GM21526 (cell line): Measurements from ENCODE around the gene PLEKHG4.

Source experiments
- ATAC-seq: cut with Tn5 transposase; IDR thresholded peaks from one replicate; pipeline ENCODE4 v1.9.1; 2021; ENCODE audit warnings: moderate library complexity; ENCODE audit not compliant: unreplicated experiment, low FRiP score

The PLEKHG4 gene

DNA sequence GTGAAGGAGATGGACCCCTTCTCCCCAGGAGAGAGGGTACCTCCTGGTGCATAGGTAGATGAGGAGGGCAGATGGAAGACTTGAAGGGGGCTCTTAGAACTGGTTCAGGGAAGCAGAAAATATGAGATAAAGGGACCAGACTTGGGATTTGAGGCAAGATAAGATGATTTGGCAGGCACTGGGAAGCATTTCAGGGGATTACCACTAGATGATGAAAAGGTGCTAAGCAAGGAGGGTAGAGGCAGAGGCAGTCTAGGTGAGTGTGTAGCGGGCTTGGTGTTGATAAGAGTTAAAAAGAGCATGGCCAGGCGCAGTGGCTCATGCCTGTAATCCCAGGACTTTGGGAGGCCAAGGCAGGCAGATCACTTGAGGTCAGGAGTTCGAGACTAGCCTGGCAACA lies 16.1 kb upstream of the PLEKHG4 start:
- ATAC-seq, result no peak

DNA sequence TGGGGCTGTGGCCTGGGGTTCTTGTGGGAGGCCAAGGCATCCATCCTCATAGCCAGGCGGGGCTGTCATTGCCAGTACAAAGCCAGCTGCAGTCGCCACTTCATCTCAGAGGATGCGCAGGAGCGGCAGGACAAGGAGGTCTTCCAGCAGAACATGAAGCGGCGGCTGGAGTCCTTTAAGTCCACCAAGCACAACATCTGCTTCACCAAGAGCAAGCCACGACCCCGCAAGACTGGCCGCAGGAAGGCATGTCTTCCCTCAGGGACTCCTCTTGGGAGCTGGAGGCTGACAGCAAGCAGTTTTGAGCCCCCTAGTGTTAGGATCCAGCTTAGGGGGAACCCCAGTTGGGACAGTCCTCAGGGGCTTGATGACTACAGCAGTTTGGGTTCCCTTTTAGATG lies 15.1 kb upstream of the PLEKHG4 start:
- ATAC-seq, result no peak

DNA sequence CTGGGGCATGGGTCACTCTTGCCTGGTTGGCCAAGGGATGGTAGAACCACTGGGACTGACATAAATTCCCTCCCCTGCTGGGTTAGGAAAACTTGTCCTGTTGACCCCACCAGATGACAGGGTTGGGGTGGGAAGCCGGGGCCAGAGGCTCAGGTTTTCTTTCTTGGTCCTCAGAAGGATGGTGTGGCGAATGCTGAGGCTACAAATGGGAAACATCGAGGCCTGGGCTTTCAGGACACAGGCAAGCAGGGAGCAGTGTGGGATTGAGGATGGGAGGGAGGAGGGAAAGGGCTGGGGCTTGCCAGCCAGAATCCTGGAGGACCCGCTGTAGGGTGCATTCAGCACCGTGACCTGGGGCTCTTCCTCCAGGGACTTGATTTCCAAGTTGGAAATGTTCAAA lies 14.5 kb upstream of the PLEKHG4 start:
- ATAC-seq, result no peak

DNA sequence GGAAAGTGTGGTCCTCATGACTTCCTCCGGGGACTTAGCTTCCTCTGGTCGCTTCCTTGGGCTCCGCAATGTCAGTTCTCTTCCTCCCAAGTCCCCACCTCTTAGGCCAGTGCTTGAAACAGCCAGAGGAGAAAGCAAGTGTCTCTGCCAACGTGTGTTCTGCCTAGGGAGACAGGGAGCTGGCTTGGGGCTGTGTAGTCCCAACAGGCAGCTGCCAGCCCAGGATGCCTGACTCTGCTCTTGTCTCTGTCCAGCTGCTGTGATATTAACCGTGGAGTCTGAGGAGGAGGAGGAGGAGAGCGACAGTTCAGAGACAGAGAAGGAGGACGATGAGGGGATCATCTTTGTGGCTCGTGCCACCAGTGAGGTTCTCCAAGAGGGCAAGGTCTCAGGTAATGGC lies 13.5 kb upstream of the PLEKHG4 start:
- no peak for ATAC-seq

DNA sequence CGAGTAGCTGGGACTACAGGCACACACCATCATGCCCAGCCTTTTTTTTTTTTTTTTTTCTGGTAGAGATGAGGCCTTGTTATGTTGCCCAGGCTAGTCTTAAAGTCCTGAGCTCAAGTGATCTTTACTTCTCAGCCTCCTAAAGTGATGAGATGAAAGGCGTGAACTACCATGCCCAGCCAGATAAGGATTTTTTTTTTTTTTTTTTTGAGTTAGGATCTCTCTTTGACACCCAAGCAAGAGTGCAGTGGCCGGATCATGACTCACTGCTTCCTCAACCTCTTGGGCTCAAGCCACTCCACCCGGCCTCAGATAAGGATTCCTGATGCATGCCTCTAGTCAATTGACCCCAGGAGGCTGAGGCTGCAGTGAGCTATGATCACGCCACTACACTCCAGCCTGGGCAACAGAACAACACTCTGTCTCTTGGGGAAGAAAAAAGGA lies 11.2 kb upstream of the PLEKHG4 start:
- no peak for ATAC-seq

DNA sequence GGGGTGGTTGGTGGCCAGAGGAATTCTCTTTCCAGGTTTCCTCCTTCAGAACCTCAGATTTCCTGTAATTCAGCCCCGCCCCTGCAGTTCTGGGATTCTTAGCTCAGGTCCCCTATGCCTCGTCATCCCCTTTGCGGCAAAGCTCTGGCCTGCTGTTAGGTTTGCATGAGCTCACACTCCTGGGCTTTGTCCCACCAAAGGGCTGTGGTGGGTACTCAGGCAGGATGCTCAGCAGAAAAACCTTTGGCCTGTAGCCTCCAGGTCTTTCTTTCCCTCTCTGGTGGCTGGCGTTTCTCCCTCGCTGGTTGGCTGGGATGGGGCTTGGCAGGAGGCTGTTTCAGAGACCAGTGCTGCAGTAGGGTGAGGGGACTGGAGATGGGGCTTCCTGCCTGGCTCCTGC lies 9.6 kb upstream of the PLEKHG4 start:
- ATAC-seq, result no peak

DNA sequence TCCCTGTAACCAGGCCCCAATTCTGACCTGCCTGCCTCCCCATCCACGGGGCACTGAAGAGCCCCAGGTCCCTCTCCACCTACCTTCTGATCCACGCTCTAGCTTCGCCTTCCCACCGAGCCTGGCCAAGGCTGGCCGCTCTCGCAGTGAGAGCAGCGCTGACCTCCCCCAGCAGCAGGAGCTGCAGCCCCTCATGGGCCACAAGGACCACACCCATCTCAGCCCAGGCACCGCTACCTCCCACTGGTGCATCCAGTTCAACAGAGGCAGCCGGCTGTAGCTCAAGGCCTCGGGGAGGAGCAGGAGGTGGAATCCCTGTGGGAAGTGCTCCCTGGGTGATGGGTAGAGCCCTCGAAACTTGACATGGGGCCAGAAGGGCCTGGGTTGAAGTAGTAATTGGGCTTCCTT lies 8.4 kb upstream of the PLEKHG4 start:
- ATAC-seq, result no peak

DNA sequence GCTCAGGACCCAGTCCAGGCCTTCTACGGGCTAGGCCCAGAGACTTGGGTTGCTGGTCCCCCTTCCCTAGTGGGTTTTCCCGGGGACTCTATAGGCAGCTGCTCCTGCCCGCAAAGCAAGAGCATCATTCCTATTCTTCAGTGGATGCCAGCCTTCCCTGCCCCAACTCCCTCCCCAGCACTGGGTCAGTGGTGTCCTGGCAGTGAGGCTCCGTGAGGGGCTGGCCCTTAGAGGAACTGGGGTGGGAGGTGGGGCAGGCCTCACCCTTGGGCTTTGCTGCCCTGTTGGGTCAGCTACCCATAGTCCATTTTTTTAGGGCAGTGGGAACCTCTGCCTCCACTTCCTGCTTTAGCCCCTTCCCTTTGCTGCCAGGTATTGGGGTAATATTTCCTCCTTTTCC lies 7.9 kb upstream of the PLEKHG4 start:
- no peak for ATAC-seq

DNA sequence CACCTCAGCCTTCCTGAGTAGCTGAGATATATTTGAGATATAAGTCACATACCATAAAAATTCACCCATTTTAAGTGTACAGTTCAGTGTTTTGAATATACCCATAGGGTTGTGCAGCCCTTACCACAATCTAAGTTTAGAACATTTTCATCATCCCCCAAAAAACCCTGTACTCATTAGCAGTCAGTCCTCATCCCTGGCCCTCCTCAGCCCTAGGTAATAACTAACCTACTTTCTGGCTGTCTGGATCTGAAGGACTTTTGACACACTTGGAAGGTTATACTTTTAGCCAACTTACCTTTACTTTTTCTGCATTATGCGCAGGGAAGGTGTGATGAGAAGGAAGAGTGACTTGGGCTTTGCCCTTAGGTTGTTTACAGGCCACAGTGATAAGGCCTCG lies 4.0 kb upstream of the PLEKHG4 start:
- ATAC-seq, result no peak

DNA sequence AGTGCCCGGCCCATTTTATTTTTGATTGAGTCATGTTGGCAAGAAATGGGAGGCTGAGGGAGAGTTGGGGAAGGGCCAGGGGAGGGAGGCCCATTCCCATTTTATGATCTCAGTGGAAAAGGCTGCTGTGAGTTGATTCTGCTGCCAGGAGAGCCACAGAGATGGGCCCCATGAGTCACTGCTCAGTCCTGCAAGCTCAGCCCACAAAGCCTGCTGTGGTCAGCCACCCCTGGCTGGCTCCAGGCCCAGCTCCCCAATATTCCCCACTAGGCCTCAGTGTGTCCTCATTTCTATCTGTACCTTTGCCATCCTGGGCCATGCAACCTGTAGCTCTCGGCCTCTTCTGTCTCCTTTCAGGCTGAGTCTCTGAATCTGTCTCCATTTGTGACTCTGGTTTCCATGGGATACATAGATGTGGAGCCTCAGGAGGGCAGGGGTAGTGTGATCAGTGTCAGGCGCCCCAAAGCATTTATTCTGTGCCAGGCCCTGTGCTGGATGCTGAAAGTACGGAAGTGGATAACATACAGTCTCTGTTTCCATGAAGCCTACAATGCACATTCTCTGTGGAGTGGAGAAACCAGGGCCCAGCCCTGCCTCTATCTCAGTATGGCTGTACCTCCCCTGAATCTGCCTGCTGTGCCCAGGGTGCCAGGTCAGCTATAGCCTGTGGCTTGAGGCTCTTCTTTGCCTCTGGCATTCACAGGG lies 1.9 kb upstream of the PLEKHG4 start:
- ATAC-seq, result no peak

DNA sequence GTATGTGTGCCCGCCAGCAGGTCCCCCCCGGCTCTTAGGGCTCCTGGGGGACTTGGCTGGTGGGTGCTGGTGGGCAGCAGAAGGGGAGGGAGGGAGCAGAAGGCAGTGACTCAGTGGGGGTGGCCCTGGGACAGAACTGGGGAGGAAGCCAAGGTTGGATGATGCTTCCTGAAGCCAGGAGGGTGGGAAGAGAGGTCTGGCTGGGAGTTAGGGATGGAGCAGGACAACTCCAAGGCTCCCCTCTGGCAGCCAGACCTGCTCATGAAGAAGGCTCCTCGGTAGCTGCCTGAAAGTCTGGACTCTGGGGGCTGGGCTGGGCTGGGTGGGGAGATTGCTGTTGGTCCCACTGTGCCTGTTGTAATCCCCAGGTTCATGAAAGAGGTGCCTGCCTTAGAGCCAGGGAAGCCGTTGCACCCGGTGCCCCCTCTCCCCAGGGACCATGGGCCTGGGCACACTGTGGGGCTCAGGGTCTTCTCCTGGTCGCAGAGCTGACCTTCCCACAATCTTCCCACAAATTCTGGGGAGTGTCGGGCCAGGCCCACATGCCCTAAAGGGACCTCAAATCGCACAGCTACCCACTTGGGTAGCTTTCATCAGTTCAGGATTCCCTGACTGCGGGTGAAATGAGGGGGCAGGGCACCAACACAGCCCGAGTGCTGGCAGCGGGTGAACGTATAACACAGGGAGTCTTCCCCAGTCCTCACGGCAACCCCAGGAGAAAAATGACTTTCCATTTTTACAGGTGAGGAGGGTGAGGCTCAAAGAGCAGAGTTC lies 1.1 kb upstream of the PLEKHG4 start:
- no peak for ATAC-seq

DNA sequence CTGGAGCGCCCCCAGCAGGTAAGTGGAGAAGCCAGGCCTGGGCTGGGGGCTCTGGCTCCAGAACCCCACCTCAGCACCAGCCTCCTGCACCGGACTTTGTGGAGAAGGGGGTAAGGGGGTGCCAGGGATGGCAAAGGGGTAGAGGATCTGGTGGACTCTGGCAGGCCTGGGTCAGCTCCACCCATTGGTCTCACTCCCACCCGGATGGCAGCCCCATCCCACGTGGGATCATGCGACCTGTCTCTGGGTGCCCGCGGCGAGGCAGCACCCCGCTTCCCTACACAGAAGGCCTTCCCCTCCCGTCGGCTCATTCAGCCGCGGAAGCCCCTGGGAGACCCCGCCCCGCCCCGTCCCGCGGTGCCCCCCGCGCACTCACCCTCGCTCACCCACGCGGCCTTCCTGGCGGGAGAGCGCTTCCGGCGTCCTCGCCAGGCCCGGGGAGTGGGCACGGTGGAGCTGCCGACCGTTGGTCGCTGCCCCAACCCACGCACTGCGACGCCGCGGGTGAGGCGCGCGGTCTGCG lies 498 bp upstream of the PLEKHG4 start:
- peak; percentile 13 for ATAC-seq

DNA sequence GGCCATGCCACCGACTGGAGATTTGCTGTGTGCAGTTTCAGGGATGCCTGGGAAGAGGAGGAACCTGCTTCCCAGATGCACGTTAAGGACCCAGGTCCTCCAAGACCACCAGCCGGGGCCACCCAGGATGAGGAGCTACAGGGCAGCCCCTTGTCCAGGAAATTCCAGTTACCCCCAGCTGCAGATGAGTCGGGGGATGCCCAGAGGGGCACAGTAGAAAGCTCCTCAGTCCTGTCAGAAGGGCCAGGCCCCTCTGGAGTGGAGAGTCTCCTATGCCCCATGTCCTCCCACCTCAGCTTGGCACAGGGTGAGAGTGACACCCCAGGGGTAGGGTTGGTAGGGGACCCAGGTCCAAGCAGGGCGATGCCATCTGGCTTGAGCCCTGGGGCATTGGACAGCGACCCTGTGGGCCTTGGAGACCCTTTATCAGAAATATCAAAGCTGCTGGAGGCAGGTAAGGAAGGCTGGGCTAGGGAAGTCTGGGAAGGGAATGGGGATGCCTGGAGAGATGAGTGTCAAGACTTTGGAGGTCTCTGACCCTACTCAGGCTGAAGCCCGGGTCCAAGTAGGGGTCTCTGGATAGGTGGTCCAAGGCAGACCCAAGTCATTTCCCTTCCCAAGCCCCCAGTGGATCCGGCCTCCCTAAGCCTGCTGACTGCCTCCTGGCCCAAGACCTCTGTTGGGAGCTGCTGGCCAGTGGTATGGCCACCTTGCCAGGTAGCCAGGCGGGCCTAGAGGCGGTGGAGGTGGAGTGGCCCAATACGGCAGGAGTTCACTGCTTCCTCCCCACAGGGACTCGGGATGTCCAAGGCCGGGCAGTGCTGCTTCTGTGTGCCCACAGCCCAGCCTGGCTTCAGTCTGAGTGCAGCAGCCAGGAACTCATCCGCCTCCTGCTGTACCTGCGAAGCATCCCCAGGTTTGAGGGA lies 1.0 kb downstream of the PLEKHG4 start:
- ATAC-seq, result no peak

DNA sequence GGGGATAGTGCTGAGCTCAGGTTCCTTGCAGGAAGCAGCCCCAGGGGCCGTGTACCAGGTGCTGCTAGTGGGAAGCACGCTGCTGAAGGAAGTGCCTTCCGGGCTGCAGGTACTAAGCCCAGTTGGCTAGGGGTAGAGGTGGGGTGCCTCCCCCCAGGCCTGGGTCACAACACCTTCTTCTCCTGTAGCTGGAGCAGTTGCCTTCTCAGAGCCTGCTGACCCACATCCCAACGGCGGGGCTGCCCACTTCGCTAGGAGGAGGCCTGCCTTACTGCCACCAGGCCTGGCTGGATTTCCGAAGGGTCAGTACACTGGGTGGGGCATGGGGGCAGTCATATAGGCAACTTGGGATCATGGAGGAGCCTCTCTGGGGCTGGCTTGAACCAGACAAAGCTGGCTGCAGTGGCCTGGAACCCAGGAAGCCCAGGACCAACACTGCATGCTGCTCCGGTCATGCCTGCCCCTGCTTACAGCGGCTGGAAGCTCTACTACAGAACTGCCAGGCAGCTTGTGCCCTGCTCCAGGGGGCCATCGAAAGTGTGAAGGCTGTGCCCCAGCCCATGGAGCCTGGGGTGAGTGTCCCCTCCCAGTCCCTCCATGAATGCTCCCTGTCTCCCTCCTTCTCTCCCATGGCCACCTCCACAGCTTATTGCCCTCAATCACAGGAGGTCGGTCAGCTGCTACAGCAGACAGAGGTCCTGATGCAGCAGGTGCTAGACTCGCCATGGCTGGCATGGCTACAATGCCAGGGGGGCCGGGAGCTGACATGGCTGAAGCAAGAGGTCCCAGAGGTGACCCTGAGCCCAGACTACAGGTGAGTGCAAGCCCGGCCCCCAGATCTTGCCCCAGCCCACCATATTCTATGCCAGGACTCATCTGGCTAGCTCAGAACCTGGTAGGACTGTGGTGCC lies 2.5 kb downstream of the PLEKHG4 start:
- no peak for ATAC-seq

DNA sequence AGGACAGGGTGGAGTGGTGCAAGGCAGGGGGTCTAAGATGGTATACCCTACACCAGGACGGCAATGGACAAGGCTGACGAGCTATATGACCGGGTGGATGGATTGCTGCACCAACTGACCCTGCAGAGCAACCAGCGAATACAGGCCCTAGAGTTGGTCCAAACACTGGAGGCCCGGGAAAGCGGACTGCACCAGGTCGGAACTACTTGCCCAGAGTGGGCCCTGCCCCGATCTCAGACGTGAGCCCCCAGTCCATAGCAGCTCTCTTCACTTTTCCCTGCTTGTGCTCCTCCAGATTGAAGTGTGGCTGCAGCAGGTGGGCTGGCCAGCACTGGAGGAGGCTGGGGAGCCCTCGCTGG lies 3.1 kb downstream of the PLEKHG4 start:
- ATAC-seq, result no peak

DNA sequence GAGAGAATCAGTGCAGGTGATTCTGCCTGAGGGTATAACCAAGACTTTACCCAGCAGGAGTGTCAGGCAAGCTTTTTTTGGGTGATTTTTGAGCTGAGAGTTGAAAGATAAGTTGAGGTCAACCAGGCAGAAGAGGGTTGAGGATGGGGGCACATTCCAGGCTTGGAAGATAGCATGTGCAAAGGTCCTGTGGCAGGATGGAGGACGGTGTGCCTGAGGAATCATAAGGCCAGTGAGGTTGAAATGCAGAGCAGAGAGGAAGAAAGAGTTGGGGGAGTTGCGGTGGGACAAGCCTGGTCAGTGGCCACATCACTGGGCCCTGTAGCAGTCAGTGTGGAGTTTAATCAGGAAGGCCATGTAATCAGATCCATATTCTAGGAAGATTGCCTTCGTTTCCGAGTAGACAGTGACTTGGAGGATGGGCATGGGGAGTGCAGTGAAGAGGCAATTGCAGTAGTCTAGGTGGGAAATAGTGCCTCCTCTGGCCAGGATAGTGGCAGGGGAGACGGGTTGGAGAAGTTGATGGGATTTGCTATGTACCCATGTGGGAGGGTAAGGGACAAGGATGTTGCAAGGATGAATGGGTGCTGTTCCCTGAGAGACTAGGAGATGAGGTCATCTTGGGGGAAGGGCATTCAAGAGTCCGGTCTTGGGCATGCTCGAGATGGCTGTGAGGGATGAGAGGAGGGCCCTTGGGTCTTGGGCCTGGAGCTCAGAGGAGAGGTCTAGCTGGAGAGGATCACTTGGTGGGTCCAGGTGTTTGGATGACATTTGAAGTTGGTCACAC lies 3.9 kb downstream of the PLEKHG4 start:
- no peak for ATAC-seq

DNA sequence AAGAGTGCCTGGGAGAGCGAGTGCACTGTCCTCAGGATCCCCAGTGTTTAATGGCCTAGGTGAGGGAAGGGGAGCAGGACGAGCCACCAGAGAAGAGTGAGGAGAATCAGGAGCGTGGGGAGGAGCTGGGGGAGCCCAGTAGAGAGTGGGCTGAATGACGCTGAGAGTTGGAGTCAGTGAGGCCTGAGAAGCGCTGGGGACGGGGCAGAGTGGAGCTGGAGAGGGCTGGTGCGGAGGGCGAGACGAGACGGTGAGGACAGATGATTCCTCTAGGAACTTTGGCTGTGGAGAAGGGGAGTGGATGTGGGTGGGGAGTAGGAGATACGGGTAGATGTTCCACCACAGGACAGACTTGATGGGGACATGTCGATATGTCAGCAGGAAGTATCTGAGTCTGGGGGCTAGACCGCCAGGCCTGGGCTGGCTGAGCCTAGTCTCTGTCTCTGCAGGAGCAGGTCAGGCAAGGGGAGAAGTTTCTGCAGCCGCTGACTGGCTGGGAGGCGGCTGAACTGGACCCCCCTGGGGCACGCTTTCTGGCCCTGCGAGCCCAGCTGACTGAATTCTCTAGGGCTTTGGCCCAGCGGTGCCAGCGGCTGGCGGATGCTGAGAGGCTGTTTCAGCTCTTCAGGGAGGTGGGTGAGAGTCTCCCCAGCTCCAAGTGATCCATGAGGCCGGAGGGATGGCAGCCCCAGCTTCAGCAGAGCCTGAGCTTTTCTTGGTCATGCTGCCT lies 4.7 kb downstream of the PLEKHG4 start:
- ATAC-seq, result no peak
